GM18517 (cell line): ENCODE results near the gene AEBP2.
"Not testable (repeated sequence)": the region's sequence is repeated elsewhere in the genome, so short reads cannot be mapped to it uniquely, and the experiment has no call there.

Experiments
- ATAC-seq: cut with Tn5 transposase; IDR thresholded peaks from one replicate; pipeline ENCODE4 v1.9.1; 2021; ENCODE audit warnings: mild to moderate bottlenecking, moderate library complexity; ENCODE audit not compliant: unreplicated experiment

The AEBP2 gene

DNA sequence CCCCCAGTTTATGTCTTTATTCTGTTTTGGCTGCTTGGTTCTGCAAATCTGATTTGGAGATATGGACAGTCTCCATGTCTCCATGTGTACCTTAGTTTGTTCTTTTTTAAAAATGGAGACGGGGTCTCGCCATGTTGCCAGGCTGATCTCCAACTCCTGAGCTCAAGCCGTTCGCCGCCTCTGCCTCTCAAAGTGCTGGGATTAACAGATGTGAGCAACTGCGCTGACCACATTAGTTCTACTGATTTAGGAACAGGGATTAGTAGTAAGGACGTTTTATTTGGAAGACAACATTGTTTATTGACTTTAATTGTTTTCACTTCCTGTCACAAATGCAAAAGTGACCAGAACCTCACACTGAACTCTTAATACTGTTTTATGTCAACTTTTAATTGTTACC is 14.7 kb downstream of the AEBP2 start:
- no peak for ATAC-seq

DNA sequence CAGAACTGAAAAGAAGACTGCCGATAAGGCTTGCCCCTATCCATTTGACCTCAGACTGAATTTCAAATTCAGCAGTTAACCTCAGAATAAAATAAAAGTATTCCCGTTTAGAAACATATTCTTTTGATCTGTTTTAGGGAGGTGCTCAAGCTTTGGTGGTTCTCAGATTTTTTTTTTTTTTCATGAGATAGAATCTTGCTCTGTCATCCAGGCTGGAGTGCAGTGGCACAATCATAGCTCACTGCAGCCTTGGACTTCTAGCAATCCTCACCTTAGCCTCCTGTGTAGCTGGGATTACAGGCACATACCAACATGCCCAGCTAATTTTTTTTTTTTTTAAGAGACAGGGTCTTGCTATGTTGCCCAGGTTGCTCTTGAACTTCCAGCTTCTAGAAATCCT is 15.5 kb downstream of the AEBP2 start:
- no peak for ATAC-seq

DNA sequence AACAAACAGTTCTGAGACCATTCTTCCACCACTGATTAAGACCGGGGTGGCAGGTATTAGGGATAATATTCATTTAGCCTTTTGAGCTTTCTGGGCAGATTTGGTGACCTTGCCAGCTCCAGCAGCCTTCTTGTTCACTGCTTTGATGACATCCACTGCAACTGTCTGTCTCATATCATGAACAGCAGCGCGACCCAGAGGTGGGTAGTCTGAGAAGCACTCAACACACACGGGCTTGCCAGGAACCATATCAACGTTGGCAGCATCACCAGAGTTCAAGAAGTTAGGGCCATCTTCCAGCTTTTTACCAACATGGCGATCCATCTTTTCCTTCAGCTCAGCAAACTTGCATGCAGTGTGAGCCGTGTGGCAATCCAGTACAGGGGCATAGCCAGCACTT is 16.9 kb downstream of the AEBP2 start:
- no peak for ATAC-seq

DNA sequence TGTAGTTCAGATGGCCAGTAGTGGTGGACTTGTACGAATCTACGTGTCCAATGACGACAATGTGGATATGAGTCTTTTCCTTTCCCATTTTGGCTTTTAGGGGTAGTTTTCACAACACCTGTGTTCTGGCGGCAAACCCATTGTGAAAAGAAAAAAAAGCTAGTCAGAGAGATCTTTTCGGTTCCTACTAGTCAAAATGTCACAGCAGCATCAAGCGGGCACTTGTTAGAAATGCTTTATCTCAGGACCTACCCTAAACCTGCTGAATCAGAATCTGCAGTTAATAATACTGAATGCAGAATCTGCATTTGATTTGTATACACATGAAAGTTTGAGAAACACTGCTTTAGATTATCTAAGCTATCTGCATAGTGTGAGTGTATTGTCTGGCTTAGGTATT is 18.3 kb downstream of the AEBP2 start:
- ATAC-seq, result no peak

DNA sequence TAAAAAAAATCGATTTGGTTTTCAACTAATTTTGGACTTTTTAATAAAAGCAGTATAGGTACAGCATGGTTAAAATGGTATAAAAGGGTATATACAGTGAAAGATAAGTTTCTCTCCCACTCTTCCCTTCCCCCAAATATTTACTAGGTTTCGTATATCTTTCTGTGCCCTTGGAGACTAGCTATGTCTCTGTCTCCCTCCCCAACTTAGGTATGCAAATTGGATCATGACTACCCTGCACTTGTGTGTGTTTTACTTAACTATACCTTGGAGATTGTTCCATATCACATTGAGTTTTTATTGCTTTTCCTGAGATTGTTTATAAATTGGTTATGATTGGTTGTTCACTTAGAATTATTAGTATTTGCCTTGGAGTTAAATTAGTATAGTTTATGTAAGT is 19.4 kb downstream of the AEBP2 start:
- no peak for ATAC-seq

DNA sequence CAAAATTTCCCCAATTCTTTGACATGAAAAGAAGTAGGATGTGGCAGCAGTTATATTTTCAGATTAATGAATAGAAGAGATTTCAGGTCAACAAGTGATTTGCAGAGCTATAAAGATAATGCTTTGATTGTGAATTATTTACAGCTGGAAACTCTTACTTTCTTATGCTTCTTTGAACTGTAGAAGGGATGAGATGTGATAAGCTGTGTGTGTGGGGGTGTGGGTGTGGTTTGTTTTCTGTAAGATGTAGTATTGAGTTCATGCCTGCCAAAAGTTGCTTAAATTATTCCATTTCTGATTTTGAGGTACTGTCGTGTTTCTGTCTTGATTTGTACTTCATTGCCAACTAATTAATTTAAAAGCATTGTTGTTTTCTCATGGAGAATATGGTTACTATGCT is 22.7 kb downstream of the AEBP2 start:
- no peak for ATAC-seq

DNA sequence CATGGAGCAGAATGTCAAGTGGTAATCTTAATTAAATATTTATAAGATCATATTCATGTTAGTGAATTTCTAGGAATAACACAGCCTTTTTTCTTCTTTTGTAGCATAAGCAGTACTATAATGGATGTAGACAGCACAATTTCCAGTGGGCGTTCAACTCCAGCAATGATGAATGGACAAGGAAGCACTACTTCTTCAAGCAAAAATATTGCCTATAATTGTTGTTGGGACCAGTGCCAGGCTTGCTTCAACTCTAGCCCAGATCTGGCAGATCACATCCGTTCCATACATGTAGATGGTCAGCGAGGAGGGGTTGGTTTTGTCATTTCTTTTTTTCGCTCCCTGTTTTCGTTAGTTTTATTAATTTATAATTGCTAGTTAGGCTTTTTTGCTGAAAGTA is 23.1 kb downstream of the AEBP2 start:
- ATAC-seq, result no peak

DNA sequence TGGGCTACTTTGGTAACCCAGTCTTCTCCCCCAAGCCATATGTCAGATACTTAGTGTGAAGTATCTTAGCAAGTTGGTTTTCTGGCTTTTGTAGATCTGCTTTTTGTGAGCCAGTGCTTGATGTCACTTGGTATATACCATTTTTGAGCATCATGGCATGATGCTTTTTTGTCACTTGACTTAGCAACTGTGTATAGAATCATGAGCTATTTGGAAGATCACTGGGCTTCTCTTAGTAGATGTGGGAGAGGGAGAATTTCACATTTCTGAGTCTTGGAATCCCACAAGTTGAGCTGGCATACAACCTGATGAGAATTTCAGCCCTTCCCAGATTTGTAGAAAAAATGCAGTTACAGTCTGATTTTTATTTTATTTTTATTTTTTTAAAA is 24.9 kb downstream of the AEBP2 start:
- no peak for ATAC-seq

DNA sequence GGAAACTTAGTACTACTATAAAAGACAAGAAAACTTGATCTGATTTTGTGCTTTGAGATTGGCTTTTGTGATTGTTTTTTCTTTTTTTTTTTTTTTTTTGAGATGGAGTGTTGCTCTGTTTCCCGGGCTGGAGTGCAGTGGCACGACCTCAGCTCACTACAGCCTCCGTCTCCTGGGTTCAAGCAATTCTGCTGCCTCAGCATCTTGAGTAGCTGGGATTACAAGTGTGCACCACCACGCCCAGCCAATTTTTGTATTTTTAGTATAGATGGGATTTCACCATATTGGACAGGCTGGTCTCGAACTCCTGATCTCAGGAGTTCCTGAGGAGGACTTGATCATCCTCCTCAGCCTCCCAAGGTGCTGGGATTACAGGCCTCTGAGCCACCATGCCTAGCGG is 26.4 kb downstream of the AEBP2 start:
- no peak for ATAC-seq

DNA sequence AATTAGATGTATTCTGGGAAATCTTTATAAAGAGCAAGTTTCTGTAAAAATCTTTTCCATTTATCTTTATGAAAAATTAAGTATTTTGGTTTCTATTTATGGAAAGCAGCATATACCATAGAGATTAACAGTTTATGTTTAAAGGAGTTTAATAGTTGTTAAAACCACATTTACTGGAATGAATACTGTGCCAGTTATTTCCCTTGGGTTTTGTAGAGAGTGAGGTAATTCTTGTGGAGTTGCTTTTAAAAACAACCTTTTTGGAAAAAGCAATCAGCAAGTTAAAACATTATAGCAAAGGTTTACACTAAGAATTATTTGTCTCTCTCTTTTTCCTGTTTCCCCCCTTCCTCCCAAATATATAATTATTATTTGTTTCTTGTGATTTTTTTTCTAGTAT is 34.9 kb downstream of the AEBP2 start:
- no peak for ATAC-seq

DNA sequence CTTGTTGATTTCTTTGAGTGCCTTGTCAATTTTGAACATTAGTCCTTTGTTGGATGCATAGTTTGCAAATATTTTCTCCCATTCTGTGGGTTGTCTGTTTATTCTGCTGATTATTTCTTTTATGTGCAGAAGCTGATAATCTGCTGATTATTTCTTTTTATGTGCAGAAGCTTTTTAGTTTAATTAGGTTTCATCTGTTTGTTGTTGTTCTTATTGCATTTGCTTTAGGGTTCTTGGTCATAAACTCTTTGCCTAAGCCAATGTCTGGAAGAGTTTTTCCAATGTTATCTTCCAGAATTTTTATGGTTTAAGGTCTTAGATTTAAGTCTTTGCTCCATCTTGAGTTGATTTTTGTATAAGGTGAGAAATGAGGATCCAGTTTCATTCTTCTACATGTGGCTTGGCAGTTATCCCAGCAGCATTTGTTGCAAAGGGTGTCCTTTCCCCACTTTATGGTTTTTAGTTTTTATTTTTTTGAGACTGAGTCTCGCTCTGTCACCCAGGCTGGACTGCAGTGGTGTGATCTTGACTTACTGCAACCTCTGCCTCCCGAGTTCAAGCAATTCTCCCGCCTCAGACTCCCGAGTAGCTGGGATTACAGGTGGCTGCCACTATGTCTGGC is 36.7 kb downstream of the AEBP2 start:
- not testable (repeated sequence) for ATAC-seq

DNA sequence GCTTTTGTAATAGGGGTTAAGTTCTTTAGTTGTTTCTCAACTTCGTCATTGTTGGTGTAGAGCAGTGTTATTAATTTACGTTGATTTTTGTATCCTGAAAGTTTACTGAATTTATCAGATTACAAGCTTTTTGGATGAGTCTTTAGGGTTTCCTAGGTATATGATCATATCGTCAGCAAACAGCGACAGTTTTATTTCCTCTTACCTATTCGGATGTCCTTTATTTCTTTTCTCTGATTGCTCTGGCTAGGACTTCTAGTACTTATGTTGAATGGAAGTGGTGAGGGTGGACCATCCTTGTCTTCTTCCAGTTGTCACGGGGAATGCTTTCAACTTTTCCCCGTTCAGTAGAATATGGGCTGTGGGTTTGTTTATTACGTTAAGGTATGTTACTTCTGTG is 37.8 kb downstream of the AEBP2 start:
- no peak for ATAC-seq

DNA sequence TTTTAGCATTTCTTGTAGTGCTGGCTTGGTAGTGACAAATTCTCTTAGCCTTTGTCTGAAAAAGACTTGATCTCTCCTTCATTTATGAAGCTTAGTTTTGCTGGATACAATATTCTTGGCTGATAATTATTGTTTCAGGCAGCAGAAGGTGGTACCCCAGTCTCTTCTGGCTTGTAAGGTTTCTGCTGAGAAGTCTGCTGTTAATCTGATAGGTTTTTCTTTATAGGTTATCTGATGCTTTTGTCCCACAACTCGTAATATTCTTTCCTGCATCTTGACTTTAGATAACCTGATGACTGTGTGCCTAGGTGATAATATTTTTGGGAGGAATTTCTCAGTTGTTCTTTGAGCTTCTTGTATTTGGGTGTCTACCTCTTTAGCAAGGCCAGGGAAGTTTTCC is 41.2 kb downstream of the AEBP2 start:
- ATAC-seq, result no peak

DNA sequence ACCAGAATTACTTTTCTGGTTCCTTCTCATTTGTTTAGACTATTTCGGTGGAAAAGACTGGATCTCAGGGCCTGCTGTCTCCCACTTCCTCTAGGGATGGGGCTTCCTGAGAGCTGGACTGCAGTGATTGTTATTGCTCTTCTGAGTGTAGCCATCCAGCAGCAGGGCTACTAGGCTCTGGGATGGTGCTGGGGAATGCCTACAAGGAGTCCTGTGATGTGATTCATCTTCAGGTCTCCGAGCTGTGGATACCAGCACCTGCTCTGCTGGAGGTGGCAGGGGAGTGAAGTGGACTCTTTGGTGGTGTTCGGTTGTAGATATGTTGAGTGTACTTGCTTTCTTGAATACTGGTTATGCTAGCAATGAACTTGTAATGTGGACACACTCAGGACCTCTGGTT is 42.7 kb downstream of the AEBP2 start:
- peak; percentile 5 for ATAC-seq

DNA sequence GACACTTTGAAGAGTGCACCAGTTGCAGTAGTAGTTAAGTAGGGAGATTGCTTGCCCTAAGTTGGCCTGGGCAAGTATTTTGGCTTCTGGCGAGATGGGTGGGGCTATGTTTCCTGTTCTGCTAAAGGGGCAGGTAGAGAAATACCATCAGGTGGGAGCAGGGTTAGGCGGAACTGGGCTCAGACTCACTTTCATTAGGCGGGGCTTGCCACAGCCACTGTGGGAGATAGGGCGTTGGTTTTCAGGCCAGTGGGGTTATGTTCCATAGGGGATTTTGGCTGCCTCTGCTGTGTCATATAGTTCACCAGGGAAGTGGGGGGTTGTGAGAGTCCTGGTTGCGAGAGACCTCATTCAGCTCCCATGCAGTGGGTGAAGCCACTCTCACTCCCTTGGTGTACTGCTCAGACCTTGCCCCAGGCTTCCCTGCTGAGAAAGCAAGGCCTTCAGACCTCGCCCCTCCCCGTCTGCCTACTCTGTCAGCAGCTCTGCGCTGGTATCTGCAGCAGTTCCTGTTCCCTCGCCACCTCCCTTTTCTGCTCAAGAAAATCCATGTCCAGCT is 43.3 kb downstream of the AEBP2 start:
- ATAC-seq, result peak; percentile 90

DNA sequence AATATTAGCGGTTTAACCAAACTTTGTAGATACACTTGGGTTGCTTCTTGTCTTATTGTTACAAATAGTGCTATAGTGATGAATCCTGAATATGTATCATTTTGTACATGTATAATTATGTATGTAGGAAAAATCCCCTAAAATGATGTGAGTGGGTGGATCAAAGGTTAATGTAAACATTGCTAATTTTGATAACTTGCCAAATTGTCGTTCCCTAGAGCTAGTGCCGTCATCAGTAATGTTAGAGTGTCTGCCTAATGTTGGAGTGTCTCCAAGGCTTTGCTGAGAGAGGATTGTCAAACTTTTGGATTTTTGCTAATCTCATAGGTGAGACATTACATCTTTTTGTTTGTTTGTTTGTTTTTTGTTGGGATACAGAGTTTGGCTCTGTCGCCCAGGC is 44.4 kb downstream of the AEBP2 start:
- no peak for ATAC-seq

DNA sequence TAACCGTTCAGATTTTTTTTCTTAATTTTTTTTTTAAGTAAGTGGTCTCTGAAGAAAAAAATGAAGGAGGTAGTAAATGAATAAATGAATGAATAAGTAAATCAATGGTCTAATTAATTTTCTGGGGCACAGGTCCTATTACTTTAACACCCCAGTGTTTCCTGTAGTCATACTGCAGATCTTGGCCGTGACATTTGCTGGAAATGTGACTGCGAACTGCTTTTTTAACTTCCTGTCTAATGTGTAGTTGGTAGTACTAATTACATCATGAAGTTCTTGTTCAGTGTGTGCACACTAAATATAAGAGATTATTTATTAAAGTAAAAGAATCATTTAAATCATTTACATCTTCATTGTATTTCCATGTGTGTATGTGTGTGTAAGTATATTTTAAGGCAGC is 45.4 kb downstream of the AEBP2 start:
- no peak for ATAC-seq

DNA sequence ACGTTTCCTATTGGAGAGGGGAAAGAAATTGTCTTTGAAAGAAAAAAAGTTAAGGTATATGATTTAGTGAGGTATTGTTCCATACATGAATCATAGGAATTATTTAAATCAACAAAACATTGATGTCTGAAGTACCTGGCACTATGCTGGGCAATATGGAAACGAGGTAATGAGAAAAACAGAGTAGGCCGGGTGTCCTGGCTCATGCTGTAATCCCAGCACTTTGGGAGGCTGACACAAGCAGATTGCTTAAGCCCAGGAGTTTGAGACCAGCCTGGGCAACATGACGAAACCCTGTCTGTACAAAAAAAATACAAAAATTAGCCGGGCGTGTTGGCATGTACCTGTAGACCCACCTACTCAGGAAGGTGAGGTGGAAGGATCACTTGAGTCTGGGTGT is 45.9 kb downstream of the AEBP2 start:
- ATAC-seq, result no peak

DNA sequence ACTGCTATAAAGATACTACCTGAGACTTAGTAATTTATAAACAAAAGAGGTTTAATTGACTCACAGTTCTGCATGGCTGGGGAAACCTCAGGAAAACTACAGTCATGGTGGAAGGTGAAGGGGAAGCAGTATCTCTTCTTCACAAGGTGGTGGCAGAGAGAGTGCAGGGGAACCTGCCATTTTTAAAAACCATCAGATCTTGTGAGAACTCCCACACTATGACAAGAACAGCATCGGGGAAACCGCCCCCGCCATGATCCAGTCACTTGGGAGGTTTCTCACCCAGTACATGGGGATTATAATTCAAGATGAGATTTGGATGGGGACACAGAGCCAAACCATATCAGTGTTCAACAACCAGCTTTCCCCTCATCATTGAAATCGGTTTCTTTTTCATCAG is 49.9 kb downstream of the AEBP2 start:
- ATAC-seq, result no peak

DNA sequence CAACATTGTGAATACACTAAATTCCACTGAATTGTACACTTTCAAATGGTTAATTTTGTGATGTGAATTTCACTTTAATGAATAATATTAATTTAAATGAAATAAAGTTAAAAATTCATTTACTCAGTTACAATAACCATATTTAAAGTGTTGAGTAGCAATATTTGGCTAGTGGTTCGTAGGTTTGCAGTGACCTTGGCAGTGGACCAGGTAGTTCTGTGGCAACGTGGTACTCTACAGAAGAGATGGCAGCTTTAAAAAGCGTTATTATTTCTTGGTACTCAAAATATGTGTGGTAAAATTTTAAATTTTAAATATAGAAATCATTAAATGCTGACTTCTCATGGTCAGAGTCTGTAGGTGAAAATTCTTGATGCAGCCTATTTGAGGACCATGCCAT is 51.6 kb downstream of the AEBP2 start:
- no peak for ATAC-seq

DNA sequence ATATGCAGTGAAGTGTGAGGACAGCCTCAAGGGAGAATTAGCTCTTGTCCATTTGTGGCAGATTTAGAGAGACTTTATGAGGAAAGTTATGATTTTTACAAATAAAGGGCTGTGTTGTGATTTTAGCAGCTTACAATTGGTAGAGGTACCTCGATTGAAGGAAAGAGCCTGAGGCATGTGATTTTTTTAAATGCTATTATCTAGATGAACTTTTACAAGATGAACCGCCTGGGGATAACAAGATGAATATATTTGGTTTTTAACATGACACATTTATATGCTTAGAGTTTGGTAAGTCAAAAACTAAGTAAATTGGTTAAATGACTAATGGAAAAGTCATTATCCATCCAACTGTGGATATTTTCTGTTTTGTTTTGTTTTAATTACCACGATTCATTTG is 52.6 kb downstream of the AEBP2 start:
- no peak for ATAC-seq

DNA sequence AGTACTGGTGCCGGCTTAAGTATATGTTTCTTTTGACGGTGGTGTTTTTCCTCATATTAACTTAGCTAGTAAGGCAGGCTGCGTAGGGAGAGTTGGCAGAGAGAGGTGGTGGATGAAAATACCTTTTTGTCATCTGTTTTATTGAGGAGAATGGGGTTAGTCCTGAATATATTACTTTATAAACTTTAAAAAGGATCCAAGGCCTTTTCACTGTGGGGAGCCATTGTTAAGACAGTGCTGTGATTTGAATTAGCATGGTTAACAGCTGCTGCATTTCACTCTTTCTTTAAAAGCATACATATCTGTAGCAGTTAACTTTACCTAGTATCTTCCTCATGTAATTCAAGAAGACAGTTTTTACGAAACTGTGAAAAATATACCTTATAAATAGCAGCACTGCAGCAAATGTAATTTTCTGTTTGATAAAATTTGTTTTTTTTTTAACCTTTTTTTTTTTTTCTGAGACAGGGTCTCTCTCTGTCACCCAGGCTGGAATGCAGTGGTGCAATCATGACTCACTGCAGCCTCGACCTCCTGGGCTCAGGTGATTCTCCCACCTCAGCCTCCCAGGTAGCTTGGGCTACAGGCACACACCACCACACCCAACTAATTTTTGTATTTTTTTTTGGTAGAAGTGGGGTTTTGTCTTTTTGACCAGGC is 57.1 kb downstream of the AEBP2 start:
- no peak for ATAC-seq

DNA sequence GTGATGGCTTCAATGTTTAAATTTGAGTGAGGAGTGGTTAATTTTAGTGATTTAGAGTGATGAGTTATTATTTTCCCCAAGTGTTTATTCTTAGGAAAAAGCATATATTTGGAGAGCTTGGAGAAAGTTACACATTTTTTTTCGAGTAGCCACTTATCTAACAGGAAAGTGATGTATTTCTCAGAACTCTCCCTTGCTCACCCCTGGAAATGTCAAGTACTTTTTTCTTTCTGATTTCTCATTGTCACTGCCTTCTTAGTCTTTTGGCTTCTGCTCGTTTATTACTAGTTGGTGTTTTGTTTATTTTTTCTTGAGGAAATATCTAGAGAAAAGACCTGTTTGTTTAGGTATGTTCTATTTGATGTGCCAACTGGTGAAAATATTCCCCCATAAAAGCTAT is 58.8 kb downstream of the AEBP2 start:
- no peak for ATAC-seq
